WERI-Rb-1 (cell line): Measurements from ENCODE around the gene VPS35.
"Not testable (repeated sequence)": the region's sequence is repeated elsewhere in the genome, so short reads cannot be mapped to it uniquely, and the experiment has no call there.

ENCODE experiments used
- DNase-seq: peaks from one replicate; pipeline ENCODE4 v3.0.0-alpha.2; 2020
- H3K27ac ChIP-seq: fragments of 250-450 bp; sonication (Bioruptor Pico); 2 replicates; pipeline ENCODE4 v1.5.1; 2020; ENCODE audit warnings: mild to moderate bottlenecking, moderate library complexity
- H3K27me3 ChIP-seq: fragments of 250-450 bp; sonication (Bioruptor Pico); 2 replicates; pipeline ENCODE4 v1.5.1; 2021; ENCODE audit warnings: mild to moderate bottlenecking, low read depth, moderate library complexity; ENCODE audit not compliant: insufficient read depth, severe bottlenecking
- H3K36me3 ChIP-seq: fragments of 250-450 bp; sonication (Bioruptor Pico); 2 replicates; pipeline ENCODE4 v1.5.1; 2020; ENCODE audit warnings: mild to moderate bottlenecking, moderate library complexity
- H3K4me3 ChIP-seq: 2 replicates; pipeline ENCODE4 v1.5.1; 2011; ENCODE audit warnings: low read depth, mild to moderate bottlenecking, control low read depth, low read length
- H3K9me3 ChIP-seq: fragments of 250-450 bp; sonication (Bioruptor Pico); 2 replicates; pipeline ENCODE4 v1.5.1; 2021; ENCODE audit warnings: mild to moderate bottlenecking, moderate library complexity; ENCODE audit not compliant: severe bottlenecking
- TF ChIP-seq, protein P1 (sequence below): IDR thresholded peaks from 2 replicates; pipeline ENCODE4 v1.5.1; 2011; ENCODE audit warnings: low read depth, mild to moderate bottlenecking, control low read depth, inconsistent platforms, low read length

The VPS35 gene

DNA sequence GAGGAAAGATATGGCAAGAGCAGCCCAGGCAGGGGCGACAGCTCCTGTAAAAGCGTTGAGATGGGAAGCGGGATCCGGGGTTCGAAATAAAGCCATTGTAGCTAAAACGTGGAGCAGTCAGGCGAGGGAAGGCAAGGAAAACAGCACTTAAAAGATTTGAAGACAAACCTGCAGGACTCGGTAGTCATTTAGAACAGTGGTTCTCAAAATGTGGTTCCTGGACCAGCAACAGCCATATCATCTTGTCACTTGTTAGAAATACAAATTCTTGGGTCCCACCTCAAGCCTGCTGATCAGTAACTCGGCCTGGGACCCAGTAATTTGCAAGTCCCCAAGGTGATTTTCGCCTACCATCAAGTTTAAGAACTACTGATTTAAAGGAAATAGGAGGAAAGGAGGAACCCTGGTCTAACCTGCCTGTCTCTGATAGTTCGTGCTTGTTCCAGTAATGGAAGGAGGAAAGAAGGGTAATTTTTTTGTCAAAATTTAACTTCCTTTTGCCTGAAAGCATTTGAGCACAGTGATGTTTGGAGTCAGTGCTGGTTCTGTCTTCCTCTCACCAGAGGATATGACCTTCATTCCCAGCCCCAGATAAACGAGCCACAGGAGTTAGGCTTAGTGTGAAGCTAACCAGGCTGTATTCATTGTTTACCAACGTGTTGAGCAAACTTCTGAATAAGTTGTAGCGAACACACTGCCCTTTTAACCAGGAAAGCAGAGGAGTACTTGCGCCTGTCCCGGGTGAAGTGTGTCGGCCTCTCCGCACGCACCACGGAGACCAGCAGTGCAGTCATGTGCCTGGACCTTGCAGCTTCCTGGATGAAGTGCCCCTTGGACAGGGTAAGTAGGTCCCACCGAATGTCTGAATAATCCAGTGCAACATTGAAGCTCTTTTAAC lies 1.6 kb upstream of the VPS35 start:
- TF ChIP-seq, protein P1, sequence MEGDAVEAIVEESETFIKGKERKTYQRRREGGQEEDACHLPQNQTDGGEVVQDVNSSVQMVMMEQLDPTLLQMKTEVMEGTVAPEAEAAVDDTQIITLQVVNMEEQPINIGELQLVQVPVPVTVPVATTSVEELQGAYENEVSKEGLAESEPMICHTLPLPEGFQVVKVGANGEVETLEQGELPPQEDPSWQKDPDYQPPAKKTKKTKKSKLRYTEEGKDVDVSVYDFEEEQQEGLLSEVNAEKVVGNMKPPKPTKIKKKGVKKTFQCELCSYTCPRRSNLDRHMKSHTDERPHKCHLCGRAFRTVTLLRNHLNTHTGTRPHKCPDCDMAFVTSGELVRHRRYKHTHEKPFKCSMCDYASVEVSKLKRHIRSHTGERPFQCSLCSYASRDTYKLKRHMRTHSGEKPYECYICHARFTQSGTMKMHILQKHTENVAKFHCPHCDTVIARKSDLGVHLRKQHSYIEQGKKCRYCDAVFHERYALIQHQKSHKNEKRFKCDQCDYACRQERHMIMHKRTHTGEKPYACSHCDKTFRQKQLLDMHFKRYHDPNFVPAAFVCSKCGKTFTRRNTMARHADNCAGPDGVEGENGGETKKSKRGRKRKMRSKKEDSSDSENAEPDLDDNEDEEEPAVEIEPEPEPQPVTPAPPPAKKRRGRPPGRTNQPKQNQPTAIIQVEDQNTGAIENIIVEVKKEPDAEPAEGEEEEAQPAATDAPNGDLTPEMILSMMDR, result no peak
- H3K9me3 ChIP-seq, result no peaks in the 10 kb centered on the region
- H3K27ac ChIP-seq, result peak overlapping the region; percentile 98
- H3K36me3 ChIP-seq, result peaks cover 38% of the 10 kb centered on the region
- H3K27me3 ChIP-seq, result no peaks in the 10 kb centered on the region
- peak overlapping the region; percentile 72 for H3K4me3 ChIP-seq
- DNase-seq, result no peak

DNA sequence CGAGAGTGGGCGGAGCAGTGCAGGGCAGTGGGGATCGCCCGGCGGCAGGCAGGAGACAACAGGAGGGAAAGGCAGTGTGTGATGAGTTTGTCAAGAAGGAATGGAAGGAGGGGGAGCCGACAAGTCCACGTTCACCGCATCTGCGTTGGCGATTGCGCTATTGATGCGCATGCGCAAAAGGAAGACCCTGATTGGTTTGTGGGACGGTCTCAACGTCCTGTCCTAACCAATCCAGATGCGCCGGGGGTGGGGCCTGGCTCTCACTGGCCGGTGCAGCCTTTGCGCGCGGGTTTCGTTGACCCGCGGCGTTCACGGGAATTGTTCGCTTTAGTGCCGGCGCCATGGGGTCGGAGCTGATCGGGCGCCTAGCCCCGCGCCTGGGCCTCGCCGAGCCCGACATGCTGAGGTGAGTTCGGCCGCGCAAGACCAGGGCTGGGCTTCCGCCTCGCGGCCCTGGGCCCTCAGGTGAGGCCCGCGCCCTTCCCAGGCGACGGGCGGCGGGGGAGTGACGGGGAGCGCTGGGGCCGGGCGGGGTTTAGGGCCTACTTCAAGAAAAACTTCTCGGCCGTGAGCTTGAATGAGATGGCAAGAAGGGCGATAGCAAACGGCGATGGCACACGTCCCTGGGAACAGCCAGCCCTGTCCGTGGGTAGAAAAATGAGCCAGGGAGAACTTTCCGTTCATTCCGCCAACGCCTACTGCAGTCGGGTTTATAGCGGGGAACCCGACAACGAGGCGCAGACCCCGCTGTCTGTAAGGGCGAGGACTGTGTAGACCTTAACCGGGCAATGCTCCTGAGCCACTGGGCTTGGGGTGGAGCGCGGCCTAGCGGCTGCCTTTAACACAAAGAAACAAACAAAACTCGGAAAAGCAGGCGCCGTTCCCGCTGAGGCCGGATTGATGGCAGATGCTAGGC lies 645 bp upstream of the VPS35 start, which contains the start of gene ORC6:
Gene ORC6, plus strand, starts transcription at position 295 of the 916 bp plus-strand sequence. Its CDS starts 47 bp downstream, at position 342.
- peak; percentile 98 for DNase-seq
- Histone ChIP-seq H3K9me3 (no peaks in the 10 kb centered on the region), H3K4me3 (peak within 1 kb of the TSS; percentile 72), H3K27ac (peak within 1 kb of the TSS; percentile 98), H3K27me3 (no peaks in the 10 kb centered on the region), H3K36me3 (peaks cover 28% of the 10 kb centered on the region)
- TF ChIP-seq, protein P1, result peak; percentile 66

DNA sequence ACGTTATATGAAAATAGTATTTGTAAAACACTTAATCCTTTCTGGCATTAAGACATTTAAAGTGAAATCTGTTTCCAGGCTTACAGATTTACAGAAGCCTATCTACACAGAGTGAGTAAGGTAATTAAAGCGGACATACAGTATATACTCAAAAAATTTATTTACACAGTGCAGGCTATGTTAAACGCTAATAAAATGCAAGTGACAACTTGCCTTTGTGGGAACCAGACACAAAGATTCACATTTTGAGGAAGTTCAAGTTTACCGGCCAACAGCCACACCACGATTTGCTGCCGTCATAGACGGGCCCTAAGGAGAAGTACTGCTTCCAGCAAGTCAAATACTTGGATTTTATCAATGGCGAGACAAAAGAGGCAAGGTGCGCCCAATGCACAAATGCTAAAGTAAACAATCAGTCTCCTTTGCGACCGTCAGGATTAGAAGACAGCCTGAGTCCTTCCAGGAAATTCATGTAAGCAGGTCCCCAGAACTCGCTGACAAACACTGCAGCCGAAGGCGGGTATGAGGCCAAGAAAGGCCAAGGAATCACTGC lies 801 bp downstream of the VPS35 start:
- no peak for DNase-seq
- H3K27ac ChIP-seq, result peak overlapping the region; percentile 98

DNA sequence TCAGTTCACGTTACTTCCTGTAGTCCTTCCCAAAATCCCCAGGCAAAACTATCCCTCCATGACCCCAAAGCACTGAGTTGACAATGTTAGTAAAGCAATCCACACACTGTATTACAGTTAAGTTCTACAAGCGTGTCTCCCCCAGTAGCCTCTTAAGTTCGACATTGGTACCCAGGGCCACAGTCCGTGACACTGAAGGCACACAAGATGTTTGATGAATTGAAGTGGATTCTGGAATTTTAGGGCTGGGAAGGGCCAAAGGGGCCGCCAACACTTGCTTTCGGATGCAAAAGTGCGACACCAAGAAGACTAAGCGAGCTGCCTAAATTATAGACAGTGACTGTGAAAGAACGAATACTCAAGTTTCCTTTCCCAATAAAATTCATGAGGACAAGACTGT lies 1.5 kb downstream of the VPS35 start:
- Histone ChIP-seq H3K36me3 (peaks cover 17% of the 10 kb centered on the region), H3K27me3 (no peaks in the 10 kb centered on the region), H3K9me3 (no peaks in the 10 kb centered on the region), H3K4me3 (peak overlapping the region; percentile 72; the same call in 1 of the 2 replicates), H3K27ac (no peak overlapping the region)
- no peak for DNase-seq
- TF ChIP-seq, protein P1, result no peak

More for the DNA sequence above, 801 bp downstream of the VPS35 start:
- H3K9me3 ChIP-seq, result no peaks in the 10 kb centered on the region
- no peaks in the 10 kb centered on the region for H3K27me3 ChIP-seq
- peaks cover 24% of the 10 kb centered on the region for H3K36me3 ChIP-seq
- TF ChIP-seq, protein P1, result no peak
- peak overlapping the region; percentile 72 for H3K4me3 ChIP-seq

DNA sequence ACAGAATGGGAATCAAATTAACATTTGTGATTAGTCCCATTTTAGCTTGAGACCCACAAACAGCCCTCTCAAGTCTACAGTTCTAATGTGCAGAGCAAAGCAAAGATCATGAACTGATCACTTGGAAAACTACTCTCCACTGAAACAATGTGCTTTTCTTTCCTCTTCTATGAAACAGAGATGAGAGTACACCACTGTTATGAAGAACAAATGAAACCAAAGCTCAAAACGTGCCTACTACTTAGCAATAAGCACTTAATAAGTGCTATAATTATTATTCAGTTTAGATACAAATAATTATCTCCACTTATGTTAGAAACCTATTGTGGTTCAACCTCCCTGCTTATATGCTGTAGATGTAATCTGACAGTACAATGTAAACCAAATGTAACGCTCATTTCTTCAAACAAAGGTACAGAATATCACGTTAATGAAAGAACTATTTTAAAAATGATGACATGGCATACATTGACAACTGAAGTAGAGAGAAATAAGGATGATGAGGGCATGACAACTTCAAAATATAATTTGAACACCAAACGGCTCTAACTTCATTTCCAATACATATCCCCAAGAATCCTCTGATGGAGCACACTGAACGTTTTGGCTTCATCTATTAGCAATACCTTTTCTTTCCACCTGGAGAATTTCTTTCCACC lies 2.0 kb downstream of the VPS35 start:
- TF ChIP-seq, protein P1, result no peak
- Histone ChIP-seq H3K4me3 (no peak overlapping the region), H3K27ac (no peak overlapping the region)

DNA sequence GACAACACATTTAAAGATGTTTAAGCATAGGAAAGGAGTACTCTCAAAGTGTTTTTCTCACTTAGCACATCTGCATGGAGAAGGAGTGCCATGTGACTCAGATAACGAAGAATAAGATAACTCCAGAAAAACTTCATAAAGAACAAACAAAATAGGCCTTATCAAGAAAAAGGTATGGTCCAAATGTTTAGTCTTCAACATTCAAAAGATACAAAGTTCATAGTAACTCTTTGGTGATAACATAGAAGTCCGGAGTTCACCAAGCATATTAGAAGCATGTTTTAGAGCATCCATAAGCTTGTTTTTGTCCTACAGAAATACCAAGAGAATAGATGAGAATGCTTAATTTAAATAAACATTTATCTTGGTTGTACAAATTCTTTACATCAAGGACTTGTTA lies 7.1 kb downstream of the VPS35 start:
- H3K36me3 ChIP-seq, result peaks cover 23% of the 10 kb centered on the region

More for the DNA sequence above, 2.0 kb downstream of the VPS35 start:
- no peaks in the 10 kb centered on the region for H3K9me3 ChIP-seq
- H3K27me3 ChIP-seq, result no peaks in the 10 kb centered on the region
- peaks cover 12% of the 10 kb centered on the region for H3K36me3 ChIP-seq
- no peak for DNase-seq

DNA sequence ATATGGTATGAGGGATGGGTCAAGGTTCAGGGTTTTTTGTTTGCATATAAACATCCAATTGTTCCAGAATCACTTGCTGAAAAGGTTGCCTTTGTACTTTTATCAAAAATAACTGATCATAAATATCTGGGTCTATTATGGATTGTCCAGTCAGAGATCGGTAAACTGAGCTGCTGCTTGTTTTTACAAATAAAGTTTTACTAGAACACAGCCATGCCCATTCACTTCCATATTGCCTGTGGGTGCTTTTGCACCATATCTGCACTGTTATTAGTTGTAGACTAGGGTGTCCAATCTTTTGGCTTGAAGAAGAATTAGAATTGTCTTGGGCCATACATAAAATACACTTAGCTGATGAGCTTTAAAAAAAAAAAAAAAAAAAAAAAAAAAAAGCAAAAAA lies 11.0 kb downstream of the VPS35 start:
- H3K4me3 ChIP-seq, H3K27me3 ChIP-seq, H3K9me3 ChIP-seq, H3K27ac ChIP-seq, DNase-seq: not testable (repeated sequence)
- H3K36me3 ChIP-seq, result peaks cover 27% of the 10 kb centered on the region

More for the DNA sequence above, 7.1 kb downstream of the VPS35 start:
- not testable (repeated sequence) for DNase-seq, H3K9me3 ChIP-seq, H3K27ac ChIP-seq, H3K4me3 ChIP-seq, H3K27me3 ChIP-seq
